Neural progenitor cell (in vitro differentiated cells): ENCODE data around the gene MAPK8. TPM values are rescaled to one million over a fixed set of nuclear protein-coding genes. Genes with fewer than 3 reads are reported as not detected.

Experiments used
- DNase-seq: peaks from one replicate; pipeline ENCODE4 v3.0.0-alpha.2; 2016; ENCODE audit warnings: low spot score
- H2AFZ ChIP-seq: fragments of 200-600 bp; sonication (generic); replicated peaks from 2 replicates; pipeline ENCODE4 v1.6.1; 2016; ENCODE audit warnings: antibody characterized with exemption
- H3F3A ChIP-seq: fragments of 200-600 bp; sonication (generic); 2 replicates; pipeline ENCODE4 v1.6.1; 2016; ENCODE audit warnings: antibody characterized with exemption, low read depth
- H3K27ac ChIP-seq: fragments of 200-600 bp; sonication (generic); 2 replicates; pipeline ENCODE4 v1.5.1; 2016; ENCODE audit warnings: mild to moderate bottlenecking
- H3K27me3 ChIP-seq: fragments of 200-600 bp; sonication (generic); 2 replicates; pipeline ENCODE4 v1.6.1; 2016; ENCODE audit warnings: mild to moderate bottlenecking, moderate library complexity
- H3K36me3 ChIP-seq: fragments of 200-600 bp; sonication (generic); 2 replicates; pipeline ENCODE4 v1.5.1; 2016
- H3K4me1 ChIP-seq: fragments of 200-600 bp; sonication (generic); 2 replicates; pipeline ENCODE4 v1.6.1; 2016; ENCODE audit warnings: mixed run types
- H3K4me2 ChIP-seq: fragments of 200-600 bp; sonication (generic); 2 replicates; pipeline ENCODE4 v1.6.1; 2016
- H3K4me3 ChIP-seq: fragments of 200-600 bp; sonication (generic); 2 replicates; pipeline ENCODE4 v1.5.1; 2016
- H3K79me2 ChIP-seq: fragments of 200-600 bp; sonication (generic); 2 replicates; pipeline ENCODE4 v1.6.1; 2016; ENCODE audit warnings: low read depth
- H3K9ac ChIP-seq: fragments of 200-600 bp; sonication (generic); 2 replicates; pipeline ENCODE4 v1.6.1; 2016
- H3K9me3 ChIP-seq: fragments of 200-600 bp; sonication (generic); 2 replicates; pipeline ENCODE4 v1.5.1; 2016; ENCODE audit warnings: low read depth
- H4K20me1 ChIP-seq: fragments of 200-600 bp; sonication (generic); 2 replicates; pipeline ENCODE4 v1.6.1; 2016; ENCODE audit warnings: low read depth
- H3K27ac Mint-ChIP-seq: 3 replicates; pipeline ENCODE4 v1.8.0; 2021; ENCODE audit warnings: mixed read lengths
- H3K27me3 Mint-ChIP-seq: 2 replicates; pipeline ENCODE4 v1.8.0; 2022; ENCODE audit warnings: low read depth, mild to moderate bottlenecking, inconsistent platforms, moderate library complexity, mixed read lengths; ENCODE audit not compliant: insufficient read depth
- H3K36me3 Mint-ChIP-seq: 3 replicates; pipeline ENCODE4 v1.8.0; 2021; ENCODE audit warnings: mixed read lengths
- H3K4me1 Mint-ChIP-seq: 3 replicates; pipeline ENCODE4 v1.8.0; 2021; ENCODE audit warnings: mixed read lengths
- H3K4me3 Mint-ChIP-seq: 3 replicates; pipeline ENCODE4 v1.8.0; 2021; ENCODE audit warnings: mild to moderate bottlenecking, moderate library complexity, mixed read lengths
- H3K9me3 Mint-ChIP-seq: 3 replicates; pipeline ENCODE4 v1.8.0; 2020; ENCODE audit warnings: mixed read lengths
- CTCF ChIP-seq: fragments of 200-600 bp; sonication (generic); IDR thresholded peaks from 2 replicates; pipeline ENCODE4 v1.5.1; 2017; ENCODE audit warnings: antibody characterized with exemption, mild to moderate bottlenecking
- EZH2 ChIP-seq: fragments of 200-600 bp; sonication (generic); IDR thresholded peaks from 2 replicates; pipeline ENCODE4 v1.6.1; 2017; ENCODE audit warnings: antibody characterized with exemption, mild to moderate bottlenecking, moderate library complexity
- EZH2phosphoT487 ChIP-seq: fragments of 200-600 bp; sonication (generic); IDR thresholded peaks from 2 replicates; pipeline ENCODE4 v1.6.1; 2017; ENCODE audit warnings: antibody characterized with exemption
- total RNA-seq: library from RNA; depleted of rRNA; stranded (reverse); fragments of >200 nt; gene quantifications from 2 replicates; pipeline ENCODE4 v1.2.3, GENCODE V29; 2015; ENCODE audit warnings: low replicate concordance

The MAPK8 gene
- total RNA-seq, 1 donor from 2014 or later: 166 TPM

GRCh38 chr10:48291190-48291589, 15.3 kb upstream of the MAPK8 start:
- no peak overlapping the region for H3K4me2 ChIP-seq
- Mint-ChIP-seq H3K27me3 (peaks cover 19% of the 10 kb centered on the region), H3K27ac (no peak overlapping the region), H3K4me1 (peaks cover 9% of the 10 kb centered on the region), H3K9me3 (no peaks in the 10 kb centered on the region), H3K4me3 (no peak overlapping the region), H3K36me3 (no peaks in the 10 kb centered on the region)
- H2AFZ ChIP-seq: no peak overlapping the region
- no peak overlapping the region for H3K4me3 ChIP-seq
- no peak for DNase-seq
- H3K27ac ChIP-seq: no peak overlapping the region
- no peaks in the 10 kb centered on the region for H3K79me2 ChIP-seq
- H3K36me3 ChIP-seq: no peaks in the 10 kb centered on the region
- no peaks in the 10 kb centered on the region for H3F3A ChIP-seq
- no peaks in the 10 kb centered on the region for H3K27me3 ChIP-seq
- no peaks in the 10 kb centered on the region for H3K9me3 ChIP-seq
- no peak overlapping the region for H3K9ac ChIP-seq
- H3K4me1 ChIP-seq: no peaks in the 10 kb centered on the region
- TF ChIP-seq CTCF (no peak), EZH2phosphoT487 (no peak), EZH2 (no peak)
- no peaks in the 10 kb centered on the region for H4K20me1 ChIP-seq

- no peak overlapping the region for H3K27ac ChIP-seq
- no peak overlapping the region for H2AFZ ChIP-seq
- Mint-ChIP-seq H3K9me3 (no peaks in the 10 kb centered on the region), H3K36me3 (no peaks in the 10 kb centered on the region), H3K4me1 (peaks cover 9% of the 10 kb centered on the region), H3K4me3 (no peak overlapping the region), H3K27me3 (peaks cover 16% of the 10 kb centered on the region), H3K27ac (no peak overlapping the region)
- no peak for DNase-seq
- no peaks in the 10 kb centered on the region for H3K9me3 ChIP-seq
- H4K20me1 ChIP-seq: no peaks in the 10 kb centered on the region
- H3K4me3 ChIP-seq: no peak overlapping the region
- no peak for TF ChIP-seq CTCF
- TF ChIP-seq EZH2: no peak
- TF ChIP-seq EZH2phosphoT487: no peak
- no peaks in the 10 kb centered on the region for H3K36me3 ChIP-seq
- H3K79me2 ChIP-seq: no peaks in the 10 kb centered on the region
- no peaks in the 10 kb centered on the region for H3K27me3 ChIP-seq
- H3K4me2 ChIP-seq: no peak overlapping the region
- no peaks in the 10 kb centered on the region for H3K4me1 ChIP-seq
- no peaks in the 10 kb centered on the region for H3F3A ChIP-seq
- no peak overlapping the region for H3K9ac ChIP-seq
Observed at GRCh38 chr10:48292616-48293015, 13.9 kb upstream of the MAPK8 start.

- TF ChIP-seq EZH2: no peak
- TF ChIP-seq EZH2phosphoT487: no peak
- no peak for TF ChIP-seq CTCF
- no peak overlapping the region for H3K4me3 Mint-ChIP-seq
- peaks cover 7% of the 10 kb centered on the region for H3K4me1 Mint-ChIP-seq
- Histone ChIP-seq H3K9ac (no peak overlapping the region), H3K27ac (no peak overlapping the region), H3K27me3 (no peaks in the 10 kb centered on the region), H3K4me3 (no peak overlapping the region), H3K4me1 (no peaks in the 10 kb centered on the region), H3F3A (no peaks in the 10 kb centered on the region), H4K20me1 (no peaks in the 10 kb centered on the region), H3K79me2 (no peaks in the 10 kb centered on the region), H3K4me2 (no peak overlapping the region), H3K9me3 (no peaks in the 10 kb centered on the region), H3K36me3 (no peaks in the 10 kb centered on the region), H2AFZ (no peak overlapping the region)
- H3K9me3 Mint-ChIP-seq: no peaks in the 10 kb centered on the region
- no peak overlapping the region for H3K27ac Mint-ChIP-seq
- no peak for DNase-seq
- H3K27me3 Mint-ChIP-seq: peaks cover 13% of the 10 kb centered on the region
- H3K36me3 Mint-ChIP-seq: no peaks in the 10 kb centered on the region
Observed at GRCh38 chr10:48294431-48294830, 12.0 kb upstream of the MAPK8 start.
